Limb (tissue), 2 donors: ENCODE measurements around the gene KIF20B.

Experiments
- DNase-seq, 2 donors: peaks; one replicate each; pipeline ENCODE4 v3.0.0-alpha.2; 2016; ENCODE audit errors: extremely low spot score in 2 of 2

Gene KIF20B, protein sequence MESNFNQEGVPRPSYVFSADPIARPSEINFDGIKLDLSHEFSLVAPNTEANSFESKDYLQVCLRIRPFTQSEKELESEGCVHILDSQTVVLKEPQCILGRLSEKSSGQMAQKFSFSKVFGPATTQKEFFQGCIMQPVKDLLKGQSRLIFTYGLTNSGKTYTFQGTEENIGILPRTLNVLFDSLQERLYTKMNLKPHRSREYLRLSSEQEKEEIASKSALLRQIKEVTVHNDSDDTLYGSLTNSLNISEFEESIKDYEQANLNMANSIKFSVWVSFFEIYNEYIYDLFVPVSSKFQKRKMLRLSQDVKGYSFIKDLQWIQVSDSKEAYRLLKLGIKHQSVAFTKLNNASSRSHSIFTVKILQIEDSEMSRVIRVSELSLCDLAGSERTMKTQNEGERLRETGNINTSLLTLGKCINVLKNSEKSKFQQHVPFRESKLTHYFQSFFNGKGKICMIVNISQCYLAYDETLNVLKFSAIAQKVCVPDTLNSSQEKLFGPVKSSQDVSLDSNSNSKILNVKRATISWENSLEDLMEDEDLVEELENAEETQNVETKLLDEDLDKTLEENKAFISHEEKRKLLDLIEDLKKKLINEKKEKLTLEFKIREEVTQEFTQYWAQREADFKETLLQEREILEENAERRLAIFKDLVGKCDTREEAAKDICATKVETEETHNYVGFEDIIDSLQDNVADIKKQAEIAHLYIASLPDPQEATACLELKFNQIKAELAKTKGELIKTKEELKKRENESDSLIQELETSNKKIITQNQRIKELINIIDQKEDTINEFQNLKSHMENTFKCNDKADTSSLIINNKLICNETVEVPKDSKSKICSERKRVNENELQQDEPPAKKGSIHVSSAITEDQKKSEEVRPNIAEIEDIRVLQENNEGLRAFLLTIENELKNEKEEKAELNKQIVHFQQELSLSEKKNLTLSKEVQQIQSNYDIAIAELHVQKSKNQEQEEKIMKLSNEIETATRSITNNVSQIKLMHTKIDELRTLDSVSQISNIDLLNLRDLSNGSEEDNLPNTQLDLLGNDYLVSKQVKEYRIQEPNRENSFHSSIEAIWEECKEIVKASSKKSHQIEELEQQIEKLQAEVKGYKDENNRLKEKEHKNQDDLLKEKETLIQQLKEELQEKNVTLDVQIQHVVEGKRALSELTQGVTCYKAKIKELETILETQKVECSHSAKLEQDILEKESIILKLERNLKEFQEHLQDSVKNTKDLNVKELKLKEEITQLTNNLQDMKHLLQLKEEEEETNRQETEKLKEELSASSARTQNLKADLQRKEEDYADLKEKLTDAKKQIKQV (N-terminal part only)

DNA sequence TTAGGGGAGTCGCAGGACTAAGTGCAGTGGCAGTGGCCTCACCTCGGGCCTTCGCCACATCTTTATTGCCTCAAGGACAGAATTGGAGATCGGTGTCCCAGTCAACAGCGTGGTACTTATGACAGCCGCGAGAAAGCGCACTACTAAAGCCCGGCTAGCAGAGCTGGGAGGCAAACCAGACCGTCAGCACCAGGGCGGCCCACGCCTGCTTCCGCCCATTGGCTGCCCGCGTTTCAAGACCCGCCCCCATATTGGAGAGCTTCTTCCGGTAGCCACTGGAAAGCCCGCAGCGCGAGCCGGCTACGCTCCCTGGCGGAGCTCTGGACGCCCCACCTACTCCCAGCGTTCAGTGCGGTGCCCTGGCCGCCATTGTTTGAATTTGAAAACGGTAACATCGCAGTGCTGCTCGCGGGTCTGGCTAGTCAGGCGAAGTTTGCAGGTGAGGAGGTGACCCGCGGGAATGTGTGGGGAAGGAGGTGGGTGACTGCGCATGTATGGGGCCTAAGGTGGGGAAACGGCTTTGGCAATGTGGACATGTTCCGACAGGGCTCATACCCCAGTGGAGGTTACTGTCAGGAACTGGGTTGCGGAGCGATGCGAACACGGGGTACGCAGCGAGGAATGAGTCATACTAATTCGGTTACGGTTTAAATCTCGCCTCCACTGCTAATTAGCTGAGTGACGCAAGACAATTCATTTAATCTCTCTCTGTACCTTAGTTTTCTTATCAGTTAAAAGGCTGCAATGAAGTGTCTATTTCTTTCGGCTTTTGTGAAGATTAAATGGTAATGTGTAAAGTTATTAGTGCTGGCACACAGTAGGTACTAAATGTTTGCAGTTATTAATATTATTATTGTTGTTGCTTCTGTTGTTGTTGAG lies at the start of gene KIF20B:
TSS of gene KIF20B (plus strand) at position 349 of the 879 bp plus-strand sequence. CDS start 3,705 bp downstream, outside the sequence.
- DNase-seq = peak; percentile 96 to 98

DNA sequence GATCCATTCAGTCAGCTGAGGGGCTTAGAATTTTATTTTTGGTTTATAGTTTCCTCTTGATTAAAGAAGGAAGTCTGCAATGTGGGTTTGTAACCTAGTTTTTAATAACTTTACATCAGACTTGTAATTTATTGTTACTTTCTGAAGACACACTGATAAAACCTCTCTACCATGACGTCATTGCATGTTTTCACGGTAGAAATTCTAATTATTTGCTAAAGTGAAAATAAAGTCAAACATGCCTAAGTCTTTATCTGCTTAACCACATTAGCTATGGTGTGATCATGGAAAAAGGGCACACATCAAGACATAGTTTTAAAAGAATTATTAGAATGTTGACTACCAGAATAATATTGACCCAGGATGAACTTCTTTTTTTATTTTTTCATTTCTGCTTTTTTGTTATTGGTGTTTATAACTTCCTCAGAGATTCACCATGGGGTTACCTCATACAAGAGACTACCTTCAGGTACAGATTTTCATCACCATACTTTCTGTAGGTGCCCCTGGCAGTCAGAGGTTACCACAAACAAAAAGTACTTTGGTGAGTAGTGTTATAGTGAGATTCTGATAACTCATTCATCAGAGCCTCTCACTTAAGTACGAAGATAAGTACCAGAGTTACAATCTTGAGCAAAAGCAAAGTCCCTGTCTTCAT lies 49.3 kb upstream of the KIF20B start:
- DNase-seq = no peak

DNA sequence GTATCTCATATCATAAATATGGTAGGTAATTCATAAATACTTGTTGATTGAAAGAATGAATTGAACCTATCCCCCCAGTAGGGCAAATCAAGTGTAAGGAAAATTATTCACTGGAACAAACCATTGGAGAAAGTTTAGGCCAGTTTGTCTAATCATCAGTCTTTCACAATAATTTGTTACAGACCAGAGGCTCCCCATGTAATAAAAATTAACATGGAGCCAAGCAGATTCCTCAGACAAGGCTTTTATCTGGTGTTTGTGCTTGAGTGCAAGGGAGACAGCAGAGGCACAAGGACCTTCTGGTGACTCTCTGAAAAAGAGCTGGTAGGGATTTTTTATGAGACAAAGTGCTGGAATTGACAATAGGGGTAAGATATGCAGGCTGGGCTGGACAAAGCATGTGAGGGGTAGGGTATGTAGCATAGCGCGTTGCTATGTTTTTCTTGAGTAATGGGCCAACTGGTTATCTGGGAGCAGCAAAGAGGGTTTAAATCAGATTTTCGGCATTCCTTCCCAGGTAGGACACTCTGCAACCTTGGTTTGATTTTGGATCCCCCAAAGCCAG lies 48.5 kb upstream of the KIF20B start:
- DNase-seq = no peak

DNA sequence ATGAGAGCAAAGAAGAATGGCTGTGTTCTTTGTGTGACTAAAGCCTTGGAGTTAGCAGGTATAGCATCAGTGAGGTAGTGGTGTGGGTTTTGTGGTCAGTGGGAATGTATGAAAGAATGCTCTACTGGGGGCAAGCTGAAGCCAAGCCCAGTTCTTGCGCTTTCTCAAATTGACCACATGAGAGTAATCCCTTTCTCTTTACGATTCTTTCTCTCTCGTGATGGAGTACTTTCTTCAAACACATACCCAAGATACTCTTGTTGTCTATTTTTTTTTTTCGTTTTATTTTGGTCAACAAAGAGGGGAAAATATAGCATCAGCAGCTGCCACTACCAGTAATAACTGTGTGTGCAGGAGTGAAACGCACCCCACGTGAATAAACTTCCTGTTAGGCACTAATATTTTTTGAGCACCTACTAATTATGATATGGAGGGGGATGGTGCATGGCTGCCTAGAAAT lies 48.0 kb upstream of the KIF20B start:
- DNase-seq = no peak

DNA sequence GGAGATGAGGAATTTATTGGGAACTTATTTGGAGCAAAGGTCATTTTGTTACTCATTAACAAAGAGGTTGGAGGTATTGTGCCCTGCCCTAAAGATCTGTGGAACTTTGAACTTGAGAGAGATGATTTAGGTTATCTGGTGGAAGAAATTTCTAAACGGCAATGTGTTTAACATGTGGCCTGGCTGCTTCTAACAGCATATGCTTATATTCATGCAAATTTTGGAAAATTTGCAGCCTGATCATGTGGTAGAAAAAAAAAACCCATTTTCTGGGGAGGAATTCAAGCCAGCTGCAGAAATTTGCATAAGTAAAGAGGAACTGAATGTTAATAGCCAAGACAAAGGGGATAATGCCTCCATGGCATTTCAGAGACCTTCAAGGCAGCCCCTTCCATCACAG lies 45.7 kb upstream of the KIF20B start:
- no peak for DNase-seq

DNA sequence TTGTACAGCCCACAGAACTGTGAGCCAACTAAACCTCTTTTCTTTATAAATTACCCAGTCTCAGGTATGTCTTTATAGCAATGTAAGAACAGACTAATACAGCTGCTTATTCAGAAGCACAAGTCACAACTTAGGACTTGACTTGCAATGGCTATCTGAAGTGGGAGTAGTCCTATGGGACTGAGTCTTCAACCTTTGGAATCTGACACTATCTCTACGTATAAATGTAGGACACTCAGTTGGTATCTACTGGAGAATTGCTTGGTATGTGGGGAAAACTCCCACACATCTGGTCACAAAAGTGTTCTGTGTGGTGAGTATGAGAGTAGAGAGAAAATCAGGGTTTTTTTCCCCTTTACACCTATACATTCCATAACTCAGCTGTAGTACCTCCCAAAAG lies 44.1 kb upstream of the KIF20B start:
- no peak for DNase-seq

DNA sequence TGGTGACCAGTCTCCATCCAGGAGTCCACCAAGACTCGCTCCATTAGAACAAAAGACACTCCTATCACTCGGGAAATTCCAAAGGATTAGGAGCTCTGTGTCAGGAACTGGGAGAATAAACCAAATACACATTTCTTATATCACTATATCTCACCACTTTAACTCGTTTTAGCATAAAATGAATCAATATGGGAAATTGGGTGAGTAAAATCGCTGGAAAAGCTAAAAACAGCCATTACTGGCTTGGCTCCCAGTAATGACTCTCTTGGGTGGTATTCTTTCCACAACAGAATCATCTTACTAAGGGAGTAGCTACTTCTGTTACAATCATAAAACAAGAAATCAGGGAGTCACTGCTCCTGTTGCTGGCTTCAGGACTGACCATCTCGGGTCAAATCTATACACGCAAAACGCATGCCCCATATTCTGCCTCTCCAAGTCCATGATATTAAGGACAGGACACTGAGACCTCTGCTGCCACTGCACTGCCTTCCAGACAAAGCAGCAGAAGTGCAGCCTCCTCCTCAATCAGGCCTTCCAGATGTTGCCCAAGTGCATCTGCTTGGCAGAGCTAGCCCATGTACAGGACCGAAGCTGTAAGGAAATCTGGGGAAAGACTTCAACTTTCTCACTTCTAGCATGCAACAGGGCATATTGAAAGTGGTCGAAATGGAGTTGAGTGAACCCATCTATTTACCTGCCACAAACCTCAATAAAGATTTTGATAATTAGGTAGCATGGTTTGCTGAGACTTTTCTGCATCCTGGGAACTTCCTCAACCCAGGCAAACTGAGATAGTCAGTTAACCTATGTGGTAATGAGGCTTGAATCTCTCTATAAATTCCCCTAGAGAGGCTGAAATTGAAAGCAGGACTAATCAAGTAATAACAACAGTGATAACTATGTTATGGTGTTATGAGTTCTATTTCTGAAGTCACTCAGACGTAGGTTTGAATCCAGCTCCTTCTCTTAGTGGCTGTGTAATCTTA lies 42.0 kb upstream of the KIF20B start:
- no peak for DNase-seq

DNA sequence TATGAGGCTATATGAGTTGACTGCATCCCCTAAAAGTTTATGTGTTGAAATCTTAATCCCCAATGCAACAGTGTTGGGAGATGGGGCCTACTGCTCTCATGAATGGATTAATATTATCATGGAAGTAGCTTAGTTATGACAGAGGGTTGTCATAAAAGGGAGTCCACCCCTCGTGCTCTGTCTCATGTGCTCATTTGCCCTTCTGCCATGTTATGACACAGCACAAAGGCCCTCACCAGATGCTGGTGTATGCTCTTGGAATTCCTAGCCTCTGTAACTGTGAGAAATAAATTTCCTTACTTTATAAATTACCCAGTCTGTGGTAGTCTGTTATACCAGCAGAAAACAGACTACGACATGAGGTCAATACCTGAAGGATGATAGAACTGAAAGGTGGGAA lies 38.8 kb upstream of the KIF20B start:
- DNase-seq = no peak

DNA sequence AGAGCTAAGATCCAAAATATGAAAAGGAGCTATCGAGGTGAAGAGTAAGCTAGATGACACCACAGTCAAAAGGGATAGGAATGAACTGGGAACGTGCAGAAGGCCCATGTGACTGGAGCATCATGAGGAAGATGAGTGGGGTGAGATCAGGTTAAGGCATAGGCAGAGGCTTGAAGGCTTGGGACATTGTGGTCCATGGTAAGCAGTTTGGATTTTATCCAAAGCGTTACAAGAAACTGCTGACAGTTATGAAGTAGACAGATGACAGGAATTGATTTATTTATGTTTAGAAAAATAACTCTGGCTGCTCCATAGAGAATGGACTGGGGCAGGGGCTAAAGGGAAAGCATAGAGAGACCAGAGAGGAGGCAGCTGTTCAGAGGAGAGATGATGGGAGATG lies 38.2 kb upstream of the KIF20B start:
- no peak for DNase-seq

DNA sequence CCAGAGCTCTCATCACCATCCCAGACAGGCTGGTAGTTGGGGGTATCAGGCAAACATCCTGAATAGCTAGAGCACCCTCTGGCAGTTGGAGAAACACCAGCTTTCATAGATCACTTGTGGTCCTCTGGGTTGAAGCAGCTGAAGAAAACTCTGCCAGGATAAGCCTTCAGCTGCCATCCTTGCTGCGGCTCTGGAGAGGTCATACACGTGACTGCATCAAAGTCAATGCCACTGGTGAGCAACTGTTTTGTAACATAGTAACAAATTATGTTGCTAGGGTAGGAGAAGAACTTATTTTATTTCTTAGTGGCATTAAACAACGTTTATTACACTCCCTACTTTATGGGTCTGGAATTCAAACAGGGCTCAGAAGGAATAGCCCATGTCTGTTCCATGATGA lies 37.2 kb upstream of the KIF20B start:
- peak in 1 of 2 donors; percentile 48 for DNase-seq

DNA sequence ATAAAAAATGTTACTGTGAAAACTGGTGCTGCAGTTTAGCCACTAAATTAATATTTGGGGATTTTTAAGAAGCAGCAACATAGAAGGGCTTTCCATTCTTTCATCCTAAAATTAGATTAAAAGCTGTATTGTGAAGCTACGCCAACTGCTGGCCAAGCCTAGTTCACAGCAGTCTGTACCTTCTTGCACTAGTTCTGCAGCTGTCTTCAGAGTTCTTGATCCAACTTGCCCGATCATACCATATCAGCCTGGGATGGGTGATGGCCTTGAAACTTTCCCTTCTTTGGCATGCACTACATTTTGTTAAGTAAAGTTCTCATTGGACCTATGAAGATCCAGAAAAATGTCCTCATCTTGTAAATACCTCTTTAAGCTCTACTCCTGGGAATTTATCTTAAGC lies 36.1 kb upstream of the KIF20B start:
- DNase-seq = no peak

DNA sequence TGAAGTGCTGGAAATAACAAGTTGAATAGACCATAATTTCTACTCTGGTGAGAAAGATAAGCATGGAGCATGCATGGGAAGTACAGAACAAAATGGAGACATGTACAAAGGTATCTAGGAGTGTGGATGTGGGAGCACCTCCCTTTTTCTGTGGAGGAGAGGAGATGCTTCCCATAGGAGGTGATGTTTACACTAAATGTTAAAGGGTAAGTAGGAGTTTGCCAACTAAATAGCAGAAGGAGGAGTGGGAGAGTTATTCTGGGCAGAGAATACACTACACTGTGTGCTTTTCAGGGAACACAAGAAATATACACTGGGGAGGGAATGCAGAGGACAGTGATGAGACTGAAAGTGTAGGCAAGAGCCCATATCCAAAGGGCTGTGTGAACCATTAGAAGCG lies 35.3 kb upstream of the KIF20B start:
- DNase-seq = no peak

DNA sequence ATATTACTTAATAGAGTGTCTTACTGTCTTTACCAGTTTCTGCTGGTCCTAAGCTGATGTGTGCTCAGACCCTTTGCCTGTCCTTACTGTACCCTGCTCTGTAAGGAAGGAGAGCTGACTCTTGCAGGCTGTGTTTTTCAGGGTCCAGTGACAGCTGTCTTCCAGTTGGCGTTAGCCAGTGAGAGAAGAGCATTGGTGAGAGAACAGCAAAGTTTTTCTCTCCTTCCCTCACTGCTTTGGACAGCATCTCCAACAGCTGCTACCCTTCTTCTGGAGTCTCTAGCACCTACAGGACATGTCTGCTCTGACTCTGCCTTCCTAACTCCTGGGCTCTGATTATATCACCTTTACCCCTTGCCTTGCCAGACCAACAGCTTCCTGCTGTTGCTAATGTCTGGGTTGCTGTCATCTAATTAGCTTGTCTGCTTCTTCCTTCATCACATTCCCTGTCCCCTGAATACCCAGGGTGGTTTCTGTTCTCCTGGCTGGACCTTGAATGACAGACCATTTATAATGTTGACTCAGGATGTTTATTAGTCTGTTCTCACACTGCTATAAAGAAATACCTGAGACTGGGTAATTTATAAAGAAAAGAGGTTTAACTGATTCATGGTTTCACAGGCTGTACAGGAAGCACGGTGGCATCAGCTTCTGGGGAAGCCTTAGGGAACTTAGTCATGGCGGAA lies 32.9 kb upstream of the KIF20B start:
- no peak for DNase-seq

DNA sequence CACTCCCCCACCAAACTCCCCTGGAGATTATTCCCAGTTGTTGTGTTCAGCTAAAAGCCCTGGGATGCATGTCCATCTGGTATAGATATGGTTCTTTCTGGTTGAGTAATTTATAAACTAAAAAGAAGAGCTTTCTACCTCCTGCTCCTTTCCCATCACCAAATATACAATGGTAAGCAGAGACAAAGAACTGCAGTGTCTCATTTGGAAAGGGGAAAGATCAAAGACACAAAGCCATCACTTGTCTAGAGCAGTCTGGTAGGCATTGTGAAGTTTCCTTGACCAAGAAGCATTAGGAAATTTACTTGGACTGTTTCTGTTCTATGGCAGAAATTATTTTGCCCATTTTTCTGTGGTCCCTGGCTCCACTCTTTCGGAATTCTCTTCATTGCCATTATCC lies 31.4 kb upstream of the KIF20B start:
- no peak for DNase-seq

DNA sequence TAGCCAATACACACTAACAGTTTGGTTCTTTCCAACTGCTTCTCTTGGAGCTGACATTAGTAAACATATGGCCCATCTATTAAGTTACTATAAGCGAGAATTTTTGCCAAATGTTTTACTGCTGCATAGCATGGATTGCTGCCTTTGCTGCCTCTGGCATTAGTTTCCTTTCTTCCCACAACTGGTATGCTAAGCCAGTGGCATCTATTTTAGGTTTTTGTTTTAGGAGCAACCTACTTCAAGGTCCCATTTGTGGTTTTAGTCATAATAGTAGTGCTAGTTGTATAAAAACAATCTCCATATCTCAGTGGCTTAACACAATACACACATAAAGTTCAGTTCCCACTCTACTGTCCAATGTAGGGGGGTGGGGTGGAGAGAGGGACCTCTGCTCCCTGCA lies 30.5 kb upstream of the KIF20B start:
- no peak for DNase-seq

DNA sequence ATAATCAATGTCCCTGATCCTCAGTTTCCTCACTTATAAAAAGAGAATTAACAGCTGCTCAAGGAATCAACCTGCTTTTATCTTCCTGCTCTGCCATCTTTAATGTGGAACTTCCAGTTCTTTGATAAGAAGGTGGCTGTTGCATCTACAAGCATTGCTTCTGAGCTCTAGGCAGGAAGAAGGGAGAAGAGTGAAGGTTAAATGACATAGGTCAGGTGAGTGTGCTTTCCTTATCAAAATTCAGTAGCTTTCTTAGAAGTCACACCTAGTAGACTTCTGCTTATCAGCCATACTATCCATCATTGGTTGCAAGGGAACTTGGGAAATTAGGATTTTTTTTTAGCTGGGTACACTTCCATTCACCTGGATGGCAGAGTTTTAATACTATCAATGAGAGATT lies 24.0 kb upstream of the KIF20B start:
- no peak for DNase-seq

DNA sequence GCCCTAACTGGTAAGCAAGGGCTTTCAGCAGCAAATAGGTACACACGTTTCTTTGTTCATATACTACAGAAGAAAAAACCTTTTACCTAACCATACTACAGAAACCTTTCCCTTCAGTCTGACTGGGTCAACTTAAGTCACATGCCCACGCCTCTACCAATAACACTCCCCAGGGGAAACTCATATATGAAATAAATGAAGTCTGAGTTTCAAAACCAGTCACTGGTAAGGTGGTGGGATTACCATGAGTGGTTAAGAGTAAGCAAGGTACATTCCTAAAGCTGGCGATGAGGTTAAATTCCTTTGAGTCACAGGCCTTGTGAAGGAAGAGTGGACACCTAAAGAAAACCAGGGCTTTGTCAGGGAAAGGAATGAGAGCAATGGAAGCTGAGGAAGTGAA lies 21.4 kb upstream of the KIF20B start:
- no peak for DNase-seq

DNA sequence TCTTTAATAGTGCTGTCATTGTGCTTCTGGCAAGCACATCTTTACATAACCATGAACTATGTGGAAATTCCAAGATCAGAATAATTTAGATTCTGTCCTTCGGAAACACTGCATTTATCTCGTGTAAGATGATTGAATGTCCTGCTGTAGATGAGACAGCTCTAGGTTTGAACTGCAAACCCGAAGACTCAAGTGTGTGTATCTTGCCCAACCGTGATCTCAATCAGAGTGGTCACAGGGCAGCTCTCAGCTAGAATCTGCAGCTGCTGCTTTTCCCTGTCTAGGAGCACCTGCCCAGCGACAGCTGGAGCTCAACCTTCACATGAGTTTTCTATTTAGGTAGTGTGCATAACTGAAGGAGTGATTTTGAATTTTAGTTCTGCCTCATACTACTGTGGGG lies 17.5 kb upstream of the KIF20B start:
- DNase-seq = no peak
